Measurements from ENCODE around the gene ANKRD16. TPM values are rescaled to one million over a fixed set of nuclear protein-coding genes. Genes with fewer than 3 reads are reported as not detected.
A peak's percentile ranks its signal among the peaks of the same experiment; 100 is the strongest.

Gene ANKRD16
- total and polyA plus RNA-seq, 2 of the 8 experiments (the other 6 are each of a cell fraction or from before 2014, with no cell fraction given), result 8.2 to 12.7 TPM

GRCh38 chr10:5888843-5889623 lies 660 bp downstream of the ANKRD16 start:
- Histone ChIP-seq H3K14ac (ENCODE audit: insufficient read length) (no peak overlapping the region), H3K9ac (replicated peaks in 1 of 4; ENCODE audit: extremely low read depth in 1 of 4, low read depth in 3 of 4, low read length in 3 of 4) (peak overlapping the region; percentile 52 to 78 (median 70)), H2AFZ (ENCODE audit: low read length) (peak overlapping the region; percentile 45; the same call in 1 of the 2 replicates), H3K4me1 (replicated peaks in 1 of 4; ENCODE audit: control insufficient read depth in 3 of 4, insufficient read depth in 4 of 4, low read length in 3 of 4) (peaks cover 5 to 14% (median 5%) of the 10 kb centered on the region in 4 experiments; a peak in 6 of 7 replicates), H3K79me2 (ENCODE audit: control insufficient read depth in 1 of 2, insufficient read depth in 2 of 2, low read length in 2 of 2) (peaks cover 8 to 49% of the 10 kb centered on the region in 2 experiments), H3K23ac (ENCODE audit: insufficient read length) (no peak overlapping the region), H3K27ac (ENCODE audit: low read depth, low read length) (0 out of 2 replicates have a peak overlapping the region, but pooled peaks have one; percentile 46), H3K4ac (replicated peaks; ENCODE audit: insufficient read length, low read depth, low read length) (no peak overlapping the region), H4K8ac (ENCODE audit: extremely low read depth, insufficient read depth, low read length) (peak overlapping the region; percentile 97), H2BK15ac (ENCODE audit: low read length) (no peak overlapping the region), H2BK120ac (replicated peaks; ENCODE audit: low read depth, low read length) (no peak overlapping the region), H2BK20ac (ENCODE audit: low read length) (no peak overlapping the region), H3K4me2 (ENCODE audit: insufficient read depth in 1 of 2, low read depth in 2 of 2, low read length in 2 of 2) (peak overlapping the region; percentile 96 to 100), H3K9me3 (ENCODE audit: insufficient read depth in 2 of 2, low read depth in 1 of 2, low read length in 1 of 2) (no peaks in the 10 kb centered on the region), H4K5ac (ENCODE audit: insufficient read length, low read depth, low read length) (peak overlapping the region; percentile 87), H2BK12ac (ENCODE audit: low read depth, low read length) (no peak overlapping the region), H3K56ac (replicated peaks; ENCODE audit: insufficient read length, low read depth, low read length) (peak overlapping the region; percentile 57), H3K79me1 (ENCODE audit: low read depth, low read length) (peaks cover 21% of the 10 kb centered on the region), H3K18ac (ENCODE audit: extremely low read depth, low read length) (no peak overlapping the region), H4K20me1 (replicated peaks in 1 of 2; ENCODE audit: control insufficient read depth in 1 of 2, insufficient read depth in 2 of 2, low read length in 2 of 2) (peaks cover 9 to 19% of the 10 kb centered on the region in 2 experiments), H3K4me3 (ENCODE audit: extremely low read depth in 1 of 4, insufficient read depth in 2 of 4, low read depth in 3 of 4, low read length in 4 of 4) (peak overlapping the region; percentile 64 to 98 (median 72)), H4K91ac (replicated peaks; ENCODE audit: insufficient read length, low read length) (peak overlapping the region; percentile 23), H3K23me2 (ENCODE audit: low read depth, low read length) (peaks cover 13% of the 10 kb centered on the region), H2BK5ac (ENCODE audit: low read depth, low read length) (peak overlapping the region; percentile 68; the same call in 1 of the 2 replicates), H3K36me3 (ENCODE audit: control insufficient read depth in 2 of 4, insufficient read depth in 4 of 4, low read length in 3 of 4) (peaks cover 2 to 38% (median 10%) of the 10 kb centered on the region in 4 experiments; a peak in 6 of 8 replicates), H2AK5ac (ENCODE audit: low read depth, low read length) (no peak overlapping the region), H3K27me3 (replicated peaks in 1 of 4; ENCODE audit: control insufficient read depth in 3 of 4, extremely low read depth in 1 of 4, insufficient read depth in 3 of 4, low read length in 3 of 4) (no peaks in the 10 kb centered on the region)
- POLR2A ChIA-PET (ENCODE audit: partially characterized antibody), result interaction anchor here (0.8 to 4.4 kb wide), 15 partner anchors 10 to 208 kb away, joined by 3 to 21 read pairs (median 4); partner anchors contain the start of gene GDI2
- CTCF ChIA-PET (ENCODE audit: partially characterized antibody), result interaction anchor here (0.6 to 4.2 kb wide), 2 partner anchors 16 to 305 kb away, joined by 3 to 25 read pairs; no protein-coding TSS in a partner anchor
- FAIRE-seq, result no peak
- DNase-seq (ENCODE audit: low read depth in 1 of 2, low spot score in 2 of 2), result peak in 1 of 2 experiments; percentile 84
- WGBS, 2 experiments (ENCODE audit: extremely low coverage in 1 of 2, insufficient coverage in 1 of 2, insufficient read length in 1 of 2, insufficient replicate concordance in 2 of 2, low coverage in 1 of 2, low lambda C conversion rate in 2 of 2, missing lambda C conversion rate in 1 of 2), result 3% methylated on average over 28 of the region's 80 CpGs; no CpG with 5 or more reads in 1 of the 2 experiments
- peak; percentile 26 for TF ChIP-seq RBBP5 (IDR thresholded peaks at IDR 0.05; ENCODE audit: borderline replicate concordance, low read depth, low read length)
- TF ChIP-seq SP4 (IDR thresholded peaks at IDR 0.05; ENCODE audit: low read length), result no peak
- no peak for TF ChIP-seq BCL11A (IDR thresholded peaks at IDR 0.05; ENCODE audit: low read depth in 2 of 2, low read length in 2 of 2)
- no peak for TF ChIP-seq CTBP2 (IDR thresholded peaks at IDR 0.05; ENCODE audit: borderline replicate concordance, insufficient read depth, insufficient read length, low read length)
- TF ChIP-seq BRCA1 (IDR thresholded peaks at IDR 0.05; ENCODE audit: low read depth, low read length), result no peak
- no peak for TF ChIP-seq SAP30 (IDR thresholded peaks at IDR 0.05; ENCODE audit: insufficient read depth, insufficient replicate concordance, low read length)
- TF ChIP-seq GTF2F1 (IDR thresholded peaks at IDR 0.05; ENCODE audit: borderline replicate concordance, low read depth, low read length), result no peak
- TF ChIP-seq JUN (IDR thresholded peaks at IDR 0.05; ENCODE audit: low read depth, low read length), result no peak
- no peak for TF ChIP-seq NANOG (IDR thresholded peaks at IDR 0.05; ENCODE audit: insufficient read depth, low read depth, low read length, poor library complexity, severe bottlenecking)
- peak; percentile 42 for TF ChIP-seq ASH2L (IDR thresholded peaks at IDR 0.05; ENCODE audit: low read length)
- TF ChIP-seq SIRT6 (IDR thresholded peaks at IDR 0.05; ENCODE audit: low read length), result no peak
- no peak for TF ChIP-seq BACH1 (IDR thresholded peaks at IDR 0.05; ENCODE audit: low read length)
